Pons (tissue), 1 donor: ENCODE data around the gene CPNE5.
"Not testable (repeated sequence)": the region's sequence is repeated elsewhere in the genome, so short reads cannot be mapped to it uniquely, and the experiment has no call there.

ENCODE experiments used
- DNase-seq: peaks from one replicate; pipeline ENCODE4 v3.0.0-alpha.2; 2016; ENCODE audit warnings: low spot score

The CPNE5 gene

DNA sequence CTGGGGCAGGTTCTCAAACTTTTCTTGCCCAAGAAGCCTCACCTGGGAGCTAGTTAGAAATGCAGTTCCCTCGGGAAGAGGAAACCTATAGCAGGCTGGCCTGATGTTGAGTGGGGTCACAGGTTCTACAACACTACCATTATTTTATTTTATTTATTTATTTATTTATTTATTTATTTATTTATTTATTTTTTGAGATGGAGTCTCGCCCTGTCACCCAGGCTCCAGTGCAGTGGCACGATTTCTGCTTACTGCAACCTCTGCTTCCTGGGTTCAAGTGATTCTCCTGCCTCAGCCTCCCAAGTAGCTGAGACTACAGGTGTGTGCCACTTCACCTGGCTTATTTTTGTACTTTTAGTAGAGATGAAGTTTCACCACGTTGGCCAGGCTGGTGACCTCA, 115.3 kb downstream of the CPNE5 start:
- not testable (repeated sequence) for DNase-seq

DNA sequence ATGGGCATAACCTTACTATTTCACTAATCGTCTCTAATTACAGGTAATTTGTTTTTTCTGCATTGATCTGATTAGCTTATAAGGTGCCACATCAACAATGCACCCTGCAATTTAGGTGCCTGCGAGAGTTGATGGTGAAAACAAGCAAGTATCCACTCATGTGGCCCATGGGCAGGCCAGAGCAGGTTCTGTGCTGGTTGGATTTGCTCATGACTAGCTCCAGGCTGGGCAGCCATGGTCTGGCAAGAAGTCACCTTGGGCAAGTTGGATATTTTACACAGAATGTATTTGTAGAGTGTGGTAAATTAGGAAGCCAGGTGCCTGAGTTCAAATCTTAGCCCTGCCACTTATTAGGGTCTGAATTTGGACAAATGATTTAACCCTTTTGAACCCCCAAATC, 116.4 kb downstream of the CPNE5 start:
- no peak for DNase-seq

DNA sequence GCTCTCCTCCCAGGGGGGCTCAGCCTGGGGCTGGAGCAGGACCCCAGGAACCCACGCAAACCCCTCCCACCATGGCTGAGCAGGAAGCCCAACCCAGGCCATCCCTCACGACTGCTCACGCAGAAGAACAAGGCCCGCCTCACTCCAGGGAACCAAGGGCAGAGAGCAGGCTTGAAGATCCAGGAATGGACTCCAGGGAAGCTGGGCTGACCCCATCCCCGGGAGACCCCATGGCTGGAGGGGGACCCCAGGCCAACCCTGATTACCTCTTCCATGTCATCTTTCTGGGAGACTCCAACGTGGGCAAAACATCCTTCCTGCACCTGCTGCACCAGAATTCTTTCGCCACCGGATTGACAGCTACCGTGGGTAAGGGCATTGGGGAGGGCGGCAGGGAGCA, 116.9 kb downstream of the CPNE5 start:
- no peak for DNase-seq

DNA sequence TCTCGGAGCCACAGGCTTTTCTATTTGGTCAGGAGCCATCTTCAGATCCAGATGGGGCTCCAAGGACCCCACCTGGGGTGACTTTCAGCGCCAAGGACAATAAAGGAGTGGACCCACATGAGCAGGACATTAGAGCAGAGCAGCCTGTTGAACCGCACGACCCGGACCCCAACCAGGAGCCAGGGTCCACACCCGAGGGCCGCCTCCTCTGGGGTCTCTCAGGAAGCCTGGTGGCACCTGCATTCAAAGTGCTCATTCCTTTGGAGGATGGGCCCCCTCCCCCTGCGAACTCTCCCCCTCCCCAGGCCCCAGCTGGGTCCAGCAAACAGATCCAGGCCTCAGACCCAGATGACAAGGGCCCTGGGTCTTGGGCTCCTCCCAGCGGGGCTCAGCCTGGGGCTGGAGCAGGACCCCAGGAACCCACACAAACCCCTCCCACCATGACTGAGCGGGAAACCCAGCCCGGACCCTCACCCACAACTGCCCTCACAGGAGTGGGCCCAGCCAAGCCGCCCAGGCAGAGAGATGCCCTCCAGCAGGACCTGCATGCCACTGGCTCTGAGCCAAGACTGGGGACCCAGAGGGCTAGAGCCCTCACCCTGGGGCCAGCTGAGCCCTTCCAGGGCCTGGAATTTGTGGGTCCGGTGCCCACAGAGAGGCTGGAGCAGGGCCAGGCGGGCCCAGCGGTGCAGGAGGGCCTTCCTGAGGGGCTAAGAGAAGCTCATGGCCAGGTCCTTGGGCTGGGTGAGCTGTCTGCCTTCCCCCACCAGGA, 117.7 kb downstream of the CPNE5 start:
- DNase-seq, result no peak

DNA sequence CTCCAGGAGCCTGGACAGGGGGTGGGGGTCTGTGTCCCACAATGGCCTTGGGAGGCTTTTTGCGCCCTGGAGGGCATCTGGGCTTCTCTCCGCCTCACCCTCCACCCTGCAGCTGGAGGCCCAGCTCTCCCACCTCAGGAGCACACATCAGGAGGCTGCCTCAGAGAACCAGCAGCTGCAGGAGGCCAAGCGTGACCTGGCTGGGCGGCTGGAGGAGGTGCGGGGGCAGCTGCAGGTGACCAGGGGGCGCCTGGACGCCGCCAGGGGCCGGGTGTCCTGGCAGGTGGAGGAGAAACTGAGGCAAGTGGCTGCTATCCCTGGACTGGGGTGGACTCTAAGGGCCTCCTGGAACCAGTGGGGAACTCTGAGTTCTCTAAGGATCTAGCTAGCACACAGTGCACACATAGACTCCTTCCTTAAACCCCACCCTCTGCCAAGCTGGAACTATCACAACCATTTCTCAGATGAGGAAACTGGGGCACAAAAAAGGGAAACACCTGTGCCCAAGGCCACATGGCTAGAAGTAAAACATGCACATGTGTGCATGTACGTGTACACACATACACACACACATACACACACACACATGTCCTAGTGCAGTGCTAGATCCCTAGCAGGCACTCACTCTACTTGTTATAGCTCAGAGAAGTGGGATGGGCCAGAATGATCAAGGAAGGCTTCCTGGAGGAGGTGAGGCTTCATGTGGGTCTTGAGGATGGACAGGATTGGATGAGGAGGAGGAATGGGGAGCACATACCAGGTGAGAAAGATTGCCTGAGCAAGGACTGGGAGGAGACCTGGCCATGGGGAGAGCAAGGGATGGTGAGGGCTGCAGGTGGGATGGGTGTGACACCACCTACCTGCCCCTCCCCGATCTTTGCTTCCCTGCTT, 118.7 kb downstream of the CPNE5 start:
- no peak for DNase-seq

DNA sequence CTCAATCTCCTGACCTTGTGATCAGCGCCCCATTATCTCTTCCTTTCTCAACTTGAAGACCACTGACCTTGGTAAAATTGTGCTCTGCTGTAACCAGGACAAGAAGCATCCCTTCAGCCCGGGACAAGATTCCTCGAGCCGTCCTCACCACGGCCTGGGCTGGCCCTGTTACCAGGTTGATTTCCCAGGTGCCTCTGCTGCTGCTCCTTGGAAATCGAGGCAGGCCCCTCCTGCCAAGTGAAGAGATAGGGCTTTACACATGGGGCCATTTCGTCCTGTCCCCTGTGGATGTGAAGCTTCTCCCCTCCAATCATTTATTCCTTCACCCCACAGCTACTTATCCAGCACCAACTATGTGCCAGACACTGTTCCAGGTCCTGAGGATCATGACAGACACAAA, 120.1 kb downstream of the CPNE5 start:
- DNase-seq, result no peak

DNA sequence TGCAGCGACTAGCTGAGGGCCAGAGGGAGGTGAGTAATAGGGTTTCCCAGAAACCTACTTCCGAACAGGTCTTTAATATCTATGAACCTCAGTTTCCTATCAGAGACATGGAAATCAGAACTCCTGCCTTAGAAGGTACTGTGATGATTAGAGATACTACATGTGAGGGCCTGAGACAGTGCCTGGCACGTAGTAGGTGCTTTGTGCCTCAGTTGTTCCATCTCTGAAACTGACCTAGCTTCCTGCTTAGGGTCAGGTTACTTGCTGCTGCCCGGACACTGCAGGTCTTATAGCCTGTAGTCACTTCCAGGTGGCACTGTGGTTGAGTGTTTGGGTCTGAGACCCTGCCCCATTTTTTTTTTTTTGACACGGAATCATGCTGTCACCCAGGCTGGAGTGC, 120.7 kb downstream of the CPNE5 start:
- no peak for DNase-seq

DNA sequence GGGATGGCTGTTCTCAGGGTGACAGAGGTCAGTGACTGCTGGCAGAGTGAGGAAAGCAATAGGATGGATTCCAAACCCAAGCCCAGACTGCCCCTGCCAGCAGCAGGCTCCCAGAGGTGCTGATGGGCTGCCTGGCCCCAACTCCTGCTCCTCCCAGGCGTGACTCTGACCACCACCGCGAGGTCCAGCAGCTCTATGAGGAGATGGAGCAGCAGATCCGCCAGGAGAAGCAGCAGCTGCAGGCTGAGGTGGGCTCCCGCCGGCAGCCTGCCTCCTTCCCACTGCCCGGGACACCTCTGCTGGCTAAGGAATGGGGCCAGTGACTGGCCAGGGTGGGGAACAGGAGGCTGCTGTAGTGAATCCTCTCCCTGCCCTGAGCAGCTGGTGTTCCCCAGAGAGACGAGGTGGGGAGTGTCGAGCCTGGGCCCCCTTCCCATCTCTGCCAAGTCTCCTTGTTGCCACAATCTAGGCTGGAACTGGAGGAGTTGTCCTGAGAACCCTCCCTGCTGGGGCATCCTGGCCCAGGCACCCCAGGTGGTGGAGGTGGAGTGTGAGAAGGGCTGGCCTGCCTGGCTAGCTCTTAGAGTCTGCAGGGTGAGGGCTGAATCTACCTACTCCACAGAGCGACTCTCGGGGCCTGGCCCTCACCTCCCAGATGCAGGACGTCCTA, 121.2 kb downstream of the CPNE5 start:
- no peak for DNase-seq

DNA sequence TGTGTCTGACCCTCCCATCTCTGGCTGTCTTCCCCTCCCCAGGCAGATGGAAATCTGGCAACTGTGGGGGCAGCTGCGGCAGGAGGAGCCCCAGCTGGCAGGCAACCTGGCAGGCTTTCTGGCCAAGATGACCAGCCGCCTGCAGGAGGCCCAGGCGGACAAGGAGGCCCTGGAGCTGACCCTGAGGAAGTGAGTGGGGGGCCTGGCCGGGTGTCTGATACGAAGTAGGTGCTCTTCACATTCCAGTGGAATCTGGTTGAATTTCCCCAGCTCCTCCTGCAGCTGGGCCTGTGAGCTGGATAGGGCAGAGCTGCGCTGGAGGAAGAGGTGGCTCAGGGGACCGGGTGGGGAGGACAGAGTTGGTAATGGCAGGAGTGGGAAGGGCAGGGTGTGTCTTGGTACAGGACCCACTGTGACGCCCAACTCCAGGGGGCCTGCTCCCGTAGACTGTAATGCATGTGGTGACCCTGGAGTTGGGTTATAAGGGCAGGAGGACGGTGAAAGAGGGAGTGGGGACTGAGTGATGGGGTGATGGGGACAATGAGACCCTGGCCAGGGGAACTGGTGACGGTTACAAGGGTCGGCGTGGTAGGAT, 121.9 kb downstream of the CPNE5 start:
- no peak for DNase-seq

DNA sequence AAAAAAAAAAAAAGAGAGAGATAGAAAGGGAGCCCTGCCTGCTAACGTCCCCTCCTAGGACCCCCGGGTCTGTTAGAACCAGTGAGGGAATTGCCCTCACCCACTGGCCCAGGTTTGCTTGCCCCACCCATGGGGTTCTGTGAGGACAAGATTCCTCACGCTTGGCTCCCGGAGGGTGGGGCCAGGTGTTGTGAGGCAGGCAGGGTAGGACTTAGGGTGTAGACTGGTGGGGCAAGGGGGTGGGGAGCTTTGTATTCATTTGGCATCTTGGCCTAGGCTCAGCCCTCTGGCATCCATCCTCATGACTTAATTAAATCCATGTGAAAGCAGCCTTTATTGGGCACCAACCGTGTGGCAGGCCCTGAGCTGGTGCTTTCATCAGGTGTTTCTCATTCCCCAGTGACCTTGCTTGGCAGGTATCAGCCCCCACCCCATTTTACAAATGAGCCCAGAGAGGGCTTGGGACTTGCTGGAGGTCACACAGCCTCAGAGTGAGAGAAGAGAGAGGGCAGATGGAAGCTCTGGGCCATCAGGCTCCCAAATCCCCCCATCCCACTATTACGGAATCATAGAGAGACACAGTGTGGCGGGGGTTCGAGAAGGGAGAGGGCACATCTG, 122.7 kb downstream of the CPNE5 start:
- DNase-seq, result no peak

DNA sequence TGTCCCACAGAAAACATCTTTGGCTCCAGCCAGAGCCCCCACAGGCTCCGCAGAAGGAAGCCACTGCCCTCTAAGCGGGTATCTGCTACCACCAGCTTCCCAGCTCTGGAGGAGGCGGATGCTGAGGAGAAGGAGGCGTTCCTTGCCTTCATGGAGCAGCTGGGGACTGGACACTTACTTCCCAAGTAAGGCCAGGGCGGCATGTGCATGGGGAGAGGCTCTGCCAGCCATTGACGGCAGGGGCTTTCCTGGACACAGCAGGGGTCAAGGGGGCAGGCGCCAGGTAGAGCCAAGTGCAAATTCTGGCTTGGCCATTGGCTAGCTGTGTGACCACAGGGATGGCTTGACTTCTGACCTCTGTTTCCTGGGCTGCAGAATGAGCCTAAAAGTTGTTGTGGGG, 123.8 kb downstream of the CPNE5 start:
- no peak for DNase-seq

DNA sequence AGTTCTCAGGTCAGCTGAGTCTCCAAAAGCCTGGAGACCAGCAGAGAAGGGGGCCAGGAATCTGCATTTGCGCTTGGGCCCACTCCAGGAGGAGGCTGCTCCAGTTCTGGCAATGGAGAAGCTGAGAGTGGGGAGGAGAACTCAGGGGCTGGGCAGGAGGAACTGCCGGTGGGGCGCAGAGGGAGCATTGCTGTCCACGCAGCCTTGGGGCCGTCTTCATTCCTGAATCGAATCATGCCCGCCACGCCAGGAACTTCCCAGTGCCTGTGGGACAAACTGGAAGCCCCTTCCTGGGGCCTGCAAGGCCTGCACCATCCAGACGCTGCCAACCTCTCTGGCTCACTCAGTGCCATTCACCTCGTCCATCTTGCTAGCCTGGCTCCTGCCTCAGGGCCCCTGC, 124.7 kb downstream of the CPNE5 start:
- no peak for DNase-seq

DNA sequence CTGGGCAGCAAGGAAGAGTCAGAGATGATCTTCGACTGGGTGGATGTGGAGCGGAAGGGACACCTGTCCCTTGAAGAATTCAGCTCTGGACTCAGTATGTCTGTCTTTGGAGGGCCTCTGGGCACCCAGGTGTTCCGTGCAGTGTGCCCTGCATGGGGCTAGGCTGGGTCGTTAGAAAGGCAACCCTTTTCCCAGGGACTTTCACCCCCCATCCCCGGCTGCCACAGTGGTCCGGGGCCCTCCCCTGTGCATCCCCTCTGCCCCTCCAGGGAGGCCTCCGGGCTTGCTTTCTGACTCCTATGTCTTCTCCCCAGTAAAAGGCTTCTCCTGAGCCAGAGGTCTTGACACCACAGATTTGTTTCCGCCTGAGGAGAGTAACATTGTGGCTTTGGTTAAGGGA, 125.4 kb downstream of the CPNE5 start:
- DNase-seq, result no peak

DNA sequence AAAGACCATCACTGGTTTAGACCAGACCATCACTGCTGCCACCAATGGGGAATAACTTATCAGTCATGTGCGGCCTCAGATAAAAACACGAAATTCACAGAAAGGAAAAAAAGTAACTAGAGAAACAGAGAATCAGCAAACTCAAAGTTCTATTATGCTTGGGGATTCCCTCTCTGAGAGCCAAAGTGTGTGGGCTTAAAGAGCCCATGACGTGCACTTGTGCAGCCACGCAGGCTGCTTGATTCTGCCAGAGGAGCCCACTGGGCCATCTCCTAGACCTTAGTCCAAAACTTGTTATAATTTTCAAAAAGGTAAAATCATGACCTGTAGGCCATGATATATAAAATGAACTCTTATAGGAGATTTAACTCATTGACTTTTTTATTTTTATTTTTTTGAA, 126.4 kb downstream of the CPNE5 start:
- DNase-seq, result no peak

DNA sequence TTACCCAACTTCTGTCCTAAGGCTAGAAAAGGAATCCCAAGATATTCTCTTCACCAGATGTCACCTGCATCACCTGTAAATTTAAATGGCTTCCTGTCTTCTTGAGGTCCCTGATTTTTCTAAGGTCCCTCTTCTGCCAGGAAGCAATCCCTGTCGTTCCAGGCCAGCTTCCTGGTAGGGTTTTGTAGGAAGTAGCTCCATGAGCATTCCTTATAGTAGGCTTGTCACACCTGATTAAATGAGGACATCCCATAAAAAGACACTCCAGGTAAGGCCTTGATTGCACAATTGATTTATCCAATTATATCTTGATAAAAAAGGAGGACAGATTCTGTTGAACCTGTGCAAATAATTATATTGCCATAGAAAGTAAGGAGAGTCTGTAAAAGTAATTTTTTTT, 132.9 kb downstream of the CPNE5 start:
- no peak for DNase-seq

DNA sequence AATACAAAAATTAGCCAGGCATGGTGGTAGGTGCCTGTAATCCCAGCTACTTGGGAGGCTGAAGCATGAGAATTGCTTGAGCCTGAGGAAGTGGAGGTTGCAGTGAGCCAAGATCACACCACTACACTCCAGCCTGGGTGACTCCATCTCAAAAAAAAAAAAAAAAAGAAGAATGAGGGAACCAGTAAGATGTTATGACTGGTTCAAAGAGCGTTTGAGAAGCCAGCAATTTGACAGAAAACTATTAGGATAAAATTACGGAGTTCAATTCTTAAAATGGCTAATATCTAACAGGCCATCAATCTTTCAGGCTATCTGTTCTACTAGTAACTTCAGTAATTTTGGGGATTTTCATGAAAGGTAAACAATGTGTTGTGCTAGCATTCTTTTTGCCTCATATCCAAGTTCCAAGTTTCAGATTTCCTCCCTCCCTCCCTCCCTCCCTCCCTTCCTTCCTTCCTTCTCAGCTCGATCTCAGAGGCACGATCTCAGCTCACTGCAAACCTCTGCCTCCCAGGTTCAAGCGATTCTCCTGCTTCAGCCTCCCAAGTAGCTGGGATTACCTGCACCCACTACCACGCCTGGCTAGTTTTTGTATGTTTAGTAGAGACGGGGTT, 134.2 kb downstream of the CPNE5 start:
- DNase-seq, result not testable (repeated sequence)

DNA sequence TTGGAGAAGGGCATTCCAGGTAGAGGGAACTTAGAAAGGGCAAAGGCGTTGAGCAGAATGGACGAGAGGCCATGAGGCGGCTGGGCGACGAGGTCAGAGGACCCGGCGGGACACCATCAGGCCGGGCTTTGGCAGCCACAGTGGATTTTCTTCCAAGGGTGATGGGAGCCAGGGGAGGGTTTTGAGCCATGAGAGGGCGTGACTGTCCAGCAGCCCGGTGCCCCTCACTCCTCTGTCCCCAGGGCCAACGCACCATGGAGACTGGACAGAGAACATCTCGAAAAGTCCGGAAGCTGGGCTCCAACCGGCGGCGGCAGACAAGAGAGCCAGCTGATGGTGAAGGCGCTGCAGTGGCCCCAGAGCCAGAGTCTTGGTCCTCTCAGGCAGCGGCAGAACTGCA, 135.3 kb downstream of the CPNE5 start:
- DNase-seq, result no peak

DNA sequence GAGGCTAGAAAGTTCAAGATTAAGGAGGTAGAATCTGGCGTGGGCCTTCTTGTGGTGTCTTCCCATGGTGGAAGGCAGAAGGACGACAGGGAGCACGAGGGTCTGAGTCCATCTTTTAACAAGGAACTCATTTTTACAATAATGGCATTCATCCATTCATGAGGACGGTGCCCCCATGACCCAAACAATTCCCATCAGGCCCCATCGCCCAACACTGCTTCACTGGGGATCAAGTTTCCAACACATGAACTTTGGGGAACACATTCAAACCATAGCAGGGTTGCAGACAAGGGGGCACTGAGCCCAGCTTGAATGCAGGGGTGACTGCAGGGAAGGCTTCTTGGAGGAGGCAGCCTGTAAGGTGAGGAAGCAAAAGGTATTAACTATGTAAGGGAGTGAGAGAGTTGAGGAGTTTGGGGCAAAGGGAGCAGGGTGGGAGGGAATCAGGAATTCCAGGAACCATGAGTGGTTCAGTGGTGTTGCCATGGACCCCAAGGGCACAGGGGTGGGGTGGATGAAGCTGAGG, 136.1 kb downstream of the CPNE5 start:
- DNase-seq, result no peak

DNA sequence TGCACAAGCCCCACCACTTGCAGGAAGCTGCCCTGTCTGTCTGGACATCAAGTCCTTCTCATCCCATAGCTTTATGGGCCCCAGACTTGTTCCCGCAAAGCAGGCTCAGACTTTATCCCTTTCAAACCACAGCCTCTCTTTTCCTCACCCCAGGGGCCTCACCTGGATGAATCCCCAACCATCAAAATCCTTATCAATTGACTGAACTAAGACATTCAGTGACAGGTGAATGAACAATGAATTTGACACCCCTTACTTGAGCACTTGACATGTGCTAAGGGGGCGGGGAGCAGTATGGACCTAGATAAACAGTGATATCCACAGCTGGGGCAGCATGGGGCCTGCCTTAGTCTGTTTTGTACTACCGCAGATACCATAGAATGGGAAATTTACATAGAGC, 136.6 kb downstream of the CPNE5 start:
- DNase-seq, result no peak

DNA sequence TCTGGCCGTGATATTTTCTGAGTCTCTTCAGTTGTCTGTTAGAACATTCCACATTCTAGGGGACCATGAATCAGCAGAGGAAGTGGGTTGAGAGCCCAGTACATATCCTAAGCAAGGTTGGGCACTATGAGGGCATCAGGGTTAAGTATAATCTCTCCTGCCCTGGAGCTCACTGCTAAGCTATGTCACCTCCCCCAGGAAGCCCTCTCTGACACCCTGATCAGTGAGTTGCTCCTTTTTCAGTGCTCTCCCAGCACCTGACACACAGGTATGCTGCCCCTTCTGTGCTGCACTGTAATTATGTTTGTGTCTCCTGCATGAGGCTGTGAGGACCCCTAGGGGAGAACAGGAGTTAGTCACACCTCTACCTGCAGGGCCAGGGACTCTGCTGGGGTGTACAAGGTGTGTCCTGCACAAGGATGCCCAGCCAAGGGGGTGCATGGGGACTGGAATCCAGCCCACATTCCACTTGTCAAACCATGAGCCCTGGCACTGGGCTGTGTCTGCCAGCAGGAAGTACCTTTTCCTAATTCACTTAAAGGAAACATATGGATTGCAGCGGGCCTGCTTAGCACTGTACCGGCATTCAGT, 137.7 kb downstream of the CPNE5 start:
- DNase-seq, result no peak

DNA sequence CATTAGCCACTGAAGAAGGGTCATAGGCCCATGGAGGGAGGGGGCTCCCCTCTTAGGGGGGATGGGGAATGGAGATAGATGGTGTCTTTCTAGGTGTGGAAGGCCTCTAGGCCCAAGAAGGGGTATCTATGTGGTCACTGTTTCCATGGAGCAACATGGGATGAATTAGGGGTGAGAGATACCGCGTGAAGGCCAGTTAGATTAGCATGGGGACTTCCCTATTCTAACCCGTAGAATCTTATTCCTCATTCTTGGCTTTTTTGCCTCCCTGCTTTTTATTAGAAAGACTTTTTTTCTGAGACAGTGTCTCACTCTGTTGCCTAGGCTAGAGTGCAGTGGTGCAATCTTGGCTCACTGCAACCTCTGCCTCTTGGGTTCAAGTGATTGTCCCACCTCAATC, 138.4 kb downstream of the CPNE5 start:
- DNase-seq, result no peak
